Measurements from ENCODE around the gene WASF3. TPM values are rescaled to one million over a fixed set of nuclear protein-coding genes. Genes with fewer than 3 reads are reported as not detected.

WASF3 gene
- polyA plus RNA-seq, 3 donors from 2014 or later, result 0.12 TPM; not detected in 2

DNA sequence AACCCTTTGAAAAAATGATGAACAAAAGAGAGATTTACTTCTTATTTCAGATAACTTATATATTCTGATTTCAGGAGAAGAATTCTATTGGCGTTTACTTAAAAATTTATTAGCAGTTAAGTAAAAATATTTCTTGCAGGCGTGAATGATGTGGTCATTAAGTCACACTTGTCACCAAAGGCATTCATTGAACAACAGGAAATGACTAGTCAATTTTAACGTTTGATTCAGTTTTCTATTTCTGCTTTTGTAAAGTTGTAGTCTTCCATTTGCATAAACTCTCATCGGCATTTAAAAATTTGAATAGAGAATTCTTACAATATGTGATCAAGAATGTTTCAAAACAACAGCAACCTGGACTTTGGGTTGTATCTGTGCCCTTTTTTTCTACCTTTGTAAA, 119.7 kb downstream of the WASF3 start:
- H3K36me3 Mint-ChIP-seq, result no peaks in the 10 kb centered on the region
- no peak for DNase-seq
- no peaks in the 10 kb centered on the region for H3K4me1 Mint-ChIP-seq
- no peaks in the 10 kb centered on the region for H3K9me3 Mint-ChIP-seq
- no peak overlapping the region for H3K4me3 Mint-ChIP-seq
- no peak overlapping the region for H3K27ac Mint-ChIP-seq
- H3K27me3 Mint-ChIP-seq (ENCODE audit: low read depth in 3 of 3), result peaks cover 2 to 9% (median 4%) of the 10 kb centered on the region in 3 donors

DNA sequence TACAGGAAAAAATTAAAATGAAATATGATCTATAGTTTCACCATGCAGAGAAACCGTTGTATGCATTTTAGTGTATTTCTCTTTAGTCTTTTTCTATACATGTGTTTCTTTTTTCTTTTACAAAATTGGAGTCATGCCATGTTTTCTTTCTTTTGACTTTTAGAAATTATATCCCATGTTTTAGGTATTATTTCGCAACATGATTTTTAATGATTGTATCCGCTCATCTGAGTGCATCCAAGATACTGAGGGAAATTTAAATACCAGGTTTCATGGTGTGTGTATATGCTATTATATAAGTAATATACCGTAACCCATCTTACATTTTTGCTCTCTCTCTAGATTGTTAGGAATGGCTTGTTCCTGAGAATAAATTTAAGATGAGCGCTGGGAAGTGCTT, 120.8 kb downstream of the WASF3 start:
- no peak for DNase-seq
- Mint-ChIP-seq H3K4me1 (no peaks in the 10 kb centered on the region), H3K27ac (no peak overlapping the region), H3K4me3 (no peak overlapping the region), H3K36me3 (no peaks in the 10 kb centered on the region), H3K9me3 (no peaks in the 10 kb centered on the region), H3K27me3 (ENCODE audit: low read depth in 3 of 3) (peaks cover 2 to 11% (median 4%) of the 10 kb centered on the region in 3 donors)

DNA sequence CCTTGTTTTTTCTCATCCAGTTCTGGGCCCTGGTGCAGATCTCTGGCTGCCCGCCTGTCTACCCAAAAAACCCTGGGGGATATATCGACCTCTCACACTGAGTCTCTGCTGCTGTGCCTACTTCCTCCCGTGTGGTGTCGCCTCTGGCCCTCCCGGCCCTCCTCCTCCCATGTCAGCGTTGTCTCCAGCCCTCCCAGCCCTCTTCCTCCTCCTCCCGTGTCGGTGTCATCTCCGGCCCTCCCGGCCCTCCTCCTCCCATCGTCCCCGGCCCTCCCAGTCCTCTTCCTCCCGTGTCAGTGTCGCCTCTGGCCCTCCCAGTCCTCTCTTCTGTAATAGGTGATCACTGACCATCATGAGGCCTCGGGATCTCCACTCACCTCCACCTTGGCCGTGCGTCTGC, 121.3 kb downstream of the WASF3 start:
- no peaks in the 10 kb centered on the region for H3K36me3 Mint-ChIP-seq
- H3K27ac Mint-ChIP-seq, result no peak overlapping the region
- H3K9me3 Mint-ChIP-seq, result no peaks in the 10 kb centered on the region
- peaks cover 2 to 11% (median 4%) of the 10 kb centered on the region in 3 donors for H3K27me3 Mint-ChIP-seq (ENCODE audit: low read depth in 3 of 3)
- no peak overlapping the region for H3K4me3 Mint-ChIP-seq
- H3K4me1 Mint-ChIP-seq, result no peaks in the 10 kb centered on the region
- no peak for DNase-seq

DNA sequence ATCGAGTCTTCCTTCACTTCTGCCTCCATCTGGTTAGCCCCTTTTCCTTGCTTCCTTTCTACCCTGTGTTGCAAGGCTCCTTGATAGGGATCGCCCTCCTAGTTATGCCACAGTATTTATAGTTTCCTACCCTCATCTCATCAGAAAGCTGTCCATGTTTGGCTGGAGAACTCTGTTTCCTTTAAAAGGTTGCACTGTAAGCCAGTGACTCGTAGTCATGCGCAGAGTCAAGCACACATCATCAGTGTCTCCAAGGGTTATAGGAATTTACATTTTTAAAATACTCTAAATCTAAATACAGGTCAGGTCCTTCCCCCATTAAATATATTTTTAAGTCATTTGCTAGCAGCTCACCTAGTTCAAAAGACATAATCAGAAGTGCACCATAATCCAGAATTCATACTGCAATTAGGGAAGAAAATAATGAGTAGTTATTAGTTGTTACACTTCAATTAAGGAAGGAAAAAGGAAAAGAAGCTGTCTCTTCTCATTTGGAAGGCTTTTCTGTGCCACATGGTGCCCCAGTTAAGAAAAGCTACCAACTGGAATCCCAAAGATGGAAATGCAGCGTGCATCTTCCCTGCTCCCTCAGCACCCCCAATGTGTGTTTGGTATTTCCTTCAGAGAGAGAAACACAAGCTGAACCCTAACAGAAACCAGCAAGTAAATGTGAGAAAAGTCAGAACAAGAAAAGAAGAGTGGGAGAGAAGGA, 122.1 kb downstream of the WASF3 start:
- H3K27ac Mint-ChIP-seq, result no peak overlapping the region
- H3K36me3 Mint-ChIP-seq, result no peaks in the 10 kb centered on the region
- H3K9me3 Mint-ChIP-seq, result no peaks in the 10 kb centered on the region
- no peak overlapping the region for H3K4me3 Mint-ChIP-seq
- no peak for DNase-seq
- no peaks in the 10 kb centered on the region for H3K4me1 Mint-ChIP-seq
- H3K27me3 Mint-ChIP-seq (ENCODE audit: low read depth in 3 of 3), result peaks cover 1 to 11% (median 2%) of the 10 kb centered on the region in 3 donors

DNA sequence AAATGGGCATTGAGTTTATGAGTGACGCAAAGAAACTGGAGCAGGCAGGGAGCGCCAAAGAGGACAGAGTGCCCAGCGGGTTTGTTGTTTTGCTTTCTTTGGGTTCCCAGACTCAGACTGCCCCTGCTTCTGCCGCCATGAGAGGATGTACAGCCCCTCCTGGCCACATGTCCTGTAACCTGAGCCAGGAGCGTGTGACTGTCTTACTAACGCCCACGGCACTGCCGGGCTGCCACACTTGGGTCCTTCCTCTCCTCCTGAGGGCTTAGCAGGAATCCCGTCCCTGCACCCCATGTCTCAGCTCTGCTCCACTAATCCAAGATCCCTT, 122.6 kb downstream of the WASF3 start:
- H3K27me3 Mint-ChIP-seq (ENCODE audit: low read depth in 3 of 3), result peaks cover 1 to 9% (median 2%) of the 10 kb centered on the region in 3 donors
- no peak for DNase-seq
- no peaks in the 10 kb centered on the region for H3K9me3 Mint-ChIP-seq
- H3K36me3 Mint-ChIP-seq, result no peaks in the 10 kb centered on the region
- no peaks in the 10 kb centered on the region for H3K4me1 Mint-ChIP-seq
- no peak overlapping the region for H3K27ac Mint-ChIP-seq
- no peak overlapping the region for H3K4me3 Mint-ChIP-seq

DNA sequence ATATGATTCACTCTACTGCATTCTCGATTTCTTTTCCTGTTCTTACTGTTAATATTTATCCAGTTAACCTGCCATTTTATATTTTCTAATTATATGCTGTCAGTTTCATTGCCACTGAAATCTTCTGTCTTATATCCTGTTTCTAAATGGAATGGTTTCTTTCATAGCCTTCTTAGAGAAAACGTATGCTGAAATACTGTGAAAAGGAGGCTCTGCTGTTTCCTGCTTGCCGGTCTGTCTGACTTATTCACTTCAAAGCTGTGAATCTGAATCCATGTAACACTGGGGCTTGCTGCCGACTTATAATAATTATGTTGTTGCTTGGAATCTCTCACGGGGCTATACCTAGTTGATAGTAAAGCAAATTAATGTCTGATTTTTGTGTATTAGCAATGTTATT, 123.1 kb downstream of the WASF3 start:
- Mint-ChIP-seq H3K4me3 (no peak overlapping the region), H3K27ac (no peak overlapping the region), H3K27me3 (ENCODE audit: low read depth in 3 of 3) (peaks cover 1 to 9% (median 2%) of the 10 kb centered on the region in 3 donors), H3K36me3 (no peaks in the 10 kb centered on the region), H3K9me3 (no peaks in the 10 kb centered on the region), H3K4me1 (no peaks in the 10 kb centered on the region)
- DNase-seq, result no peak

DNA sequence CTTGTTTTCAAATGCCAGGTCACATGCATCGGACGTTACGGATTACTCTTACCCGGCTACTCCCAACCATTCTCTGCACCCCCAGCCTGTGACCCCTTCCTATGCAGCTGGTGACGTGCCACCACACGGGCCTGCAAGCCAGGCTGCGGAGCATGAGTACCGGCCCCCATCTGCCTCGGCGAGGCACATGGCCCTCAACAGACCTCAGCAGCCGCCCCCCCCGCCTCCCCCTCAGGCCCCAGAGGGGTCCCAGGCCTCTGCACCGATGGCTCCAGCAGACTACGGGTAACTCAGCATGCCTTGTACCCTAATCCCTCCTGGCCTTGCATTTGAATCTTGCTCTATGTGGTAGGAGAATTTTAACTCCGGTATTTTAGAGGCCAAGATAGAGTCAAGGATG, 123.6 kb downstream of the WASF3 start:
- Mint-ChIP-seq H3K4me1 (no peaks in the 10 kb centered on the region), H3K27me3 (ENCODE audit: low read depth in 3 of 3) (peaks cover 1 to 9% (median 3%) of the 10 kb centered on the region in 3 donors), H3K9me3 (no peaks in the 10 kb centered on the region), H3K27ac (no peak overlapping the region), H3K4me3 (no peak overlapping the region), H3K36me3 (no peaks in the 10 kb centered on the region)
- no peak for DNase-seq

DNA sequence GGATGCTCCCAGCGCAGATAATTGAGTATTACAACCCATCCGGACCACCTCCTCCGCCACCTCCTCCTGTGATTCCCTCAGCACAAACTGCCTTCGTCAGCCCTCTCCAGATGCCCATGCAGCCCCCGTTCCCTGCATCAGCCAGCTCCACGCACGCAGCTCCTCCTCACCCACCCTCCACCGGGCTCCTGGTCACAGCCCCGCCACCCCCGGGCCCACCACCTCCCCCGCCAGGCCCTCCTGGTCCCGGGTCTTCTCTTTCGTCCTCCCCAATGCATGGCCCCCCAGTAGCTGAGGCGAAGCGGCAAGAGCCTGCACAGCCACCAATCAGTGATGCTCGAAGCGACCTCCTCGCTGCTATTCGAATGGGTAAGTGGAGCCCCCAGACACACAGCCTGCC, 125.1 kb downstream of the WASF3 start:
- H3K9me3 Mint-ChIP-seq, result no peaks in the 10 kb centered on the region
- peaks cover 1 to 7% (median 4%) of the 10 kb centered on the region in 3 donors for H3K27me3 Mint-ChIP-seq (ENCODE audit: low read depth in 3 of 3)
- DNase-seq, result no peak
- H3K4me1 Mint-ChIP-seq, result no peaks in the 10 kb centered on the region
- no peak overlapping the region for H3K4me3 Mint-ChIP-seq
- H3K36me3 Mint-ChIP-seq, result no peaks in the 10 kb centered on the region
- no peak overlapping the region for H3K27ac Mint-ChIP-seq

DNA sequence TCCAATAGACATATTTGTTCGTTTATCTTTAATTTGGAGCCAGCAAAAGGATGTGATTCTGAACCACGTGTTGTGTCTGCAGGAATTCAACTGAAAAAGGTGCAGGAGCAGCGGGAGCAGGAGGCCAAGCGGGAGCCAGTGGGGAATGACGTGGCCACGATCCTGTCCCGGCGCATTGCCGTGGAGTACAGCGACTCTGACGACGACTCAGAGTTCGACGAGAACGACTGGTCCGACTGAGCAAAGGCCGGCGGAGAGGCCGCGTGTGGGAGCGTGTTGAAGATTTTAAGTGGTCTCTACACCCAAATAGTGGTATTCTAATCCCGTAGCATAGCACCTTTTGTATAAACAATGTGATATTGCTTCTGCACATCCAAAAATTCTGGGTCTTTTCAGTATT, 128.1 kb downstream of the WASF3 start:
- H3K4me3 Mint-ChIP-seq, result no peak overlapping the region
- H3K4me1 Mint-ChIP-seq, result no peaks in the 10 kb centered on the region
- no peak for DNase-seq
- peaks cover 0 to 11% (median 1%) of the 10 kb centered on the region in 6 donors for H3K9me3 Mint-ChIP-seq
- peaks cover 0 to 7% (median 2%) of the 10 kb centered on the region in 3 donors for H3K27me3 Mint-ChIP-seq (ENCODE audit: low read depth in 3 of 3)
- H3K27ac Mint-ChIP-seq, result no peak overlapping the region
- H3K36me3 Mint-ChIP-seq, result no peaks in the 10 kb centered on the region

DNA sequence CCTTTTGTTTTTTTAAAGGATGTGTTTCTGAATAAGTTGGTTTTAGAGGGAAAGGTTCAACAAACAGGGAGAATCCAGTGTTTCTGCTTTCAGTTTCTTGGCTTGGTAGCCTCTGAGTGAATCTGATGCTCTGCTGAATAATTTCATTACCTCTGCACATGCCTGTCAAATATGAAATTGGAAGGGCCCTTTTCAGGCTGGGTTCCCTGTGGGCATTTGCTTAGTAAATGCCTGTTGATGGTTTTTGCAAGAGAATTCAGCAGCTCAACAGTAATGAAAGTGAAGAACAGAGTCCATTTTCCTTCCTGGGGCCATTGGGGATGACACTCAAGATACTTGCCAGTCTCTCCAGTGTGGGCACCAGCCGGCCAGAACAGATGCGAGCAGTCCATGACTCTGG, 128.8 kb downstream of the WASF3 start:
- H3K9me3 Mint-ChIP-seq, result peaks cover 0 to 18% (median 6%) of the 10 kb centered on the region in 6 donors
- H3K27me3 Mint-ChIP-seq (ENCODE audit: low read depth in 3 of 3), result peaks cover 0 to 9% (median 2%) of the 10 kb centered on the region in 3 donors
- no peak for DNase-seq
- H3K27ac Mint-ChIP-seq, result no peak overlapping the region
- H3K4me3 Mint-ChIP-seq, result no peak overlapping the region
- H3K36me3 Mint-ChIP-seq, result no peaks in the 10 kb centered on the region
- no peaks in the 10 kb centered on the region for H3K4me1 Mint-ChIP-seq

DNA sequence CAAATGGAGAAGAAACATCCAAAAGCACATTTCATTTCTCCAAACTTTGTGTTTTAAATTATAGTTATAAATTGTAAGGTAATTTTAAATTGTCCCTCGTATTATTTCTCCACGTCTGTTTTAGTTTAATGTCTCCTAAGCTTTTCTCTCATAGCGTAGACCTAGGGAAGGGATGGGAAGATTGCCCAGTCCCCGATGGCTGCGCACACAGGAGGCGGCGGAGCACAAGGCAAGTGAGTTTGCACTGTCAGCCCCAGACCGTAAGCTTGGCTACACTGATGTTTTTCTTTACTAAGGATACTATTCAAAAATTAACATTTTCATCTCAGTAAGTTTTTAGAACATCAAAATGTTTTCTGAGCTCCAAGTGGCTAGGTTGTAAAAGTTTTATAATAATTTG, 130.8 kb downstream of the WASF3 start:
- no peaks in the 10 kb centered on the region for H3K4me1 Mint-ChIP-seq
- H3K27me3 Mint-ChIP-seq (ENCODE audit: low read depth in 3 of 3), result peaks cover 2 to 8% (median 2%) of the 10 kb centered on the region in 3 donors
- peaks cover 0 to 5% (median 0%) of the 10 kb centered on the region in 3 donors for H3K36me3 Mint-ChIP-seq
- H3K27ac Mint-ChIP-seq, result no peak overlapping the region
- no peak for DNase-seq
- peaks cover 0 to 26% (median 7%) of the 10 kb centered on the region in 6 donors for H3K9me3 Mint-ChIP-seq
- no peak overlapping the region for H3K4me3 Mint-ChIP-seq

DNA sequence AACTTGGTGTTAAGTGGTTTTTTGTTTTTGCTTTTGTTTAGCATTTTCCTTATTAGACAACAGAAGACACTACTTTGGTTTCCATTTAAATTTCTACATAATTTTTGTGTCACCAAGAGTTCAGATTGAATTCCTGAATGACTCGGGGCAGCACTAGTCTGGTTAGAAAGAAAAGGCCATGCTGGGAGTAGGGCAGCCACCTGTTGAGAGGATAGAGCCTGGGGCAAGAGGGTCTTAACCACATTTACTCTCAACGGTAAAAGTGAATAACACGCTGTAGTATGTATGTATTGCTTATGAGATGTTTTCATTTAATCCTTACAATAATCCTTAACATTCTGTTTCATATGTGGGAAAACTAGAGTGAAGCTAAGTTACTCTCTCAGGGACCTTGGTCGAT, 131.5 kb downstream of the WASF3 start:
- Mint-ChIP-seq H3K4me3 (no peak overlapping the region), H3K27me3 (ENCODE audit: low read depth in 3 of 3) (peaks cover 2 to 8% (median 2%) of the 10 kb centered on the region in 3 donors), H3K36me3 (peaks cover 0 to 5% (median 0%) of the 10 kb centered on the region in 3 donors), H3K4me1 (no peaks in the 10 kb centered on the region), H3K27ac (no peak overlapping the region), H3K9me3 (peaks cover 0 to 26% (median 7%) of the 10 kb centered on the region in 6 donors)
- no peak for DNase-seq

DNA sequence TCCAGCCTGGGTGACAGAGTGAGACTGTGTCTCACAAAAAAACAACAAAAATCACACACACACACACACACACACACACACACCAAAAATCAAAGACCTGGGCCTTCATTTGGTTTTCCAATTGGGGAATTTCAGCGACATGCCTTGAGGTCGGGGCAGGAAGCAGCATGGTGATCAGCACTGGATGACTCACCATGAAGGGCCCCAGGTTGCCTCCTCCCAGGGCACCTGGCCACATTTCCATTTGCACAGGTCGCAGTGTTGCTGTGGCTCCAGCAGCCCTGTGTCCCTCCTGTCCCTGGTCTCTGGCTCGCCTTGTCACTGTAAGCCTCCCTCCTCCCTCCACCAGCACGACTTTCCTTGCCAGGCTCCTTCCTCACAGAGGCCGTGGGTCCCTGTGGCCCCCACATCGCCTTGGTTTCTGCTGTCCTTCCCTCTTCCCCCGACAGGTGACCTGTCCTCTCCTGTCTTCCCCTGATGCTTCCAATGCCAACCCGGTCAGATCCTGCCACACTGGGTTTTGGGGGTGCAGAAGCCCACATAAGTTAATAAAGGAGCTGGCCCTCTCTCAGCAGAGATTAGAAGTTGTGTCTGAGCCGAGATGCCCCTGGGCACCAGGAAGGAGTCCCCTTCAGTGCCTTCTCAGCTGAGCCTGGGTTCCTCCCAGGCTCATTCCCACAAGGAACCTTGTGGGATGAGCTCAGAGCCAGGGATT, 136.4 kb downstream of the WASF3 start:
- H3K27ac Mint-ChIP-seq, result no peak overlapping the region
- peaks cover 0 to 9% (median 7%) of the 10 kb centered on the region in 3 donors for H3K27me3 Mint-ChIP-seq (ENCODE audit: low read depth in 3 of 3)
- no peak overlapping the region for H3K4me3 Mint-ChIP-seq
- H3K4me1 Mint-ChIP-seq, result peaks cover 3 to 8% of the 10 kb centered on the region in 2 donors
- H3K36me3 Mint-ChIP-seq, result peaks cover 0 to 5% (median 0%) of the 10 kb centered on the region in 3 donors
- no peak for DNase-seq
- peaks cover 0 to 26% (median 7%) of the 10 kb centered on the region in 6 donors for H3K9me3 Mint-ChIP-seq

DNA sequence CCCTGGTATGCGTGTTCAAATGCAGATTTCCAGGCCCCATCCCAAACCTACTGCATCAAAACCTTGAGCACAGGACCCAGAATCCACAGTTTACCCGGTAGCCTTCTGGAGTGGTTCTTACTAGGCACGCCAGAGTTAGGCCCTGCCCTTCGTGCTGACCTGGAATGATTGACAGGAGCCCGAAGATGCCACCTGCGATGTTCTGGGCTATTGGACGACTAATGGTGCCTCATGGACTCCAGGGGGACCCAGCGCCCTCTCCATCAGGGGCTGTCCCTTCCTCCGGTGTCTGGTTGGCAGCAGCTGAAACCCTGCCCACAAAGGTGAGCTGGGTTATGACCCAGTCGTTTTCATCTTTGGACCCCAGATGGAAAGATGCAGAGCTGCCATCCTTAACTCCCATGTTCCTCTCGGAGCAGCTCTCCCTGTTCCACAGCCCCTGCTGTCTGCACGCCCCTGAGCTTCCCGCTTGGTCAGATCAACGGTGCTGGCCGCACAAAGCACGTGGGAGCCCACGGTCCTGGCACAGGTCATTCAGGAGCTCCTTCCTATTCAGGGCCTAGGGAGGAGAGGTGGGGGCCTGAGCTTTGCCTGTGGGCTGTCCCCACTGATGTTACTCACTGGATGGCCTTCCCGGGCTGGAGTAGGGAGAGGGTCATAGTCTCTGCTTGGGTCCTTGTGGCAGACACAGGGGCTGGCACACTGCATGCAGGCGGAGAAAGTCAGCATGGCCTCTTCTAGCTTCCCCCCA, 137.3 kb downstream of the WASF3 start:
- no peak for DNase-seq
- H3K9me3 Mint-ChIP-seq, result peaks cover 0 to 23% (median 7%) of the 10 kb centered on the region in 6 donors
- peaks cover 0 to 9% (median 7%) of the 10 kb centered on the region in 3 donors for H3K27me3 Mint-ChIP-seq (ENCODE audit: low read depth in 3 of 3)
- H3K4me3 Mint-ChIP-seq, result no peak overlapping the region
- H3K4me1 Mint-ChIP-seq, result peaks cover 3 to 9% of the 10 kb centered on the region in 2 donors
- H3K36me3 Mint-ChIP-seq, result peaks cover 0 to 5% (median 0%) of the 10 kb centered on the region in 3 donors
- no peak overlapping the region for H3K27ac Mint-ChIP-seq

Data from immature natural killer cell (primary cell).